Liver (tissue), 9 donors: Measurements from ENCODE around the gene LRRC53. TPM values are rescaled to one million over a fixed set of nuclear protein-coding genes. Genes with fewer than 3 reads are reported as not detected.
A peak's percentile ranks its signal among the peaks of the same experiment; 100 is the strongest.

Experiments used
- DNase-seq: peaks from one replicate; pipeline ENCODE4 v3.0.0-alpha.2; 2017; ENCODE audit warnings: low spot score
- H3K27ac ChIP-seq, 2 donors: one replicate each; pipeline ENCODE4 v1.7.0; 2013; ENCODE audit warnings: inconsistent platforms in 2 of 2, low read length in 2 of 2, control low read depth in 1 of 2, low read depth in 1 of 2, mild to moderate bottlenecking in 1 of 2
- H3K27me3 ChIP-seq, 4 donors: one replicate each; pipeline versions ENCODE4 v1.6.1 to v1.7.0; 2013; ENCODE audit warnings: low read length in 3 of 4, inconsistent platforms in 1 of 4, mild to moderate bottlenecking in 1 of 4, moderate library complexity in 1 of 4; ENCODE audit not compliant: control insufficient read depth in 4 of 4, insufficient read depth in 4 of 4
- H3K36me3 ChIP-seq, 4 donors: one replicate each; pipeline versions ENCODE4 v1.6.1 to v1.7.0; 2013; ENCODE audit warnings: low read length in 3 of 4, mild to moderate bottlenecking in 3 of 4, low read depth in 1 of 4, moderate library complexity in 1 of 4; ENCODE audit not compliant: control insufficient read depth in 4 of 4, insufficient read depth in 3 of 4
- H3K4me1 ChIP-seq, 4 donors: one replicate each; pipeline versions ENCODE4 v1.6.1 to v1.7.0; 2013; ENCODE audit warnings: low read length in 3 of 4, mild to moderate bottlenecking in 3 of 4, moderate library complexity in 1 of 4; ENCODE audit not compliant: control insufficient read depth in 4 of 4, insufficient read depth in 4 of 4
- H3K4me3 ChIP-seq, 3 donors: one replicate each; pipeline versions ENCODE4 v1.6.1 to v1.7.0; 2013; ENCODE audit warnings: low read length in 3 of 3, control low read depth in 1 of 3, low read depth in 1 of 3, mild to moderate bottlenecking in 1 of 3
- H3K9ac ChIP-seq, 2 donors: one replicate each; pipeline ENCODE4 v1.7.0; 2013; ENCODE audit warnings: low read length in 2 of 2, mild to moderate bottlenecking in 2 of 2, moderate library complexity in 2 of 2, control low read depth in 1 of 2, low read depth in 1 of 2
- H3K9me3 ChIP-seq, 4 donors: one replicate each; pipeline versions ENCODE4 v1.6.1 to v1.7.0; 2013; ENCODE audit warnings: low read length in 3 of 4; ENCODE audit not compliant: control insufficient read depth in 4 of 4
- HNF4A ChIP-seq, 2 donors: conservative IDR thresholded peaks; 2 replicates each; pipeline ENCODE4 v1.6.1; 2016; ENCODE audit warnings: antibody characterized with exemption in 2 of 2, mild to moderate bottlenecking in 2 of 2
- HNF4G ChIP-seq: IDR thresholded peaks from 2 replicates; pipeline ENCODE4 v1.6.1; 2016; ENCODE audit warnings: antibody characterized with exemption
- JUND ChIP-seq, 2 donors: IDR thresholded peaks; 2 replicates each; pipeline ENCODE4 v1.6.1; 2016; ENCODE audit warnings: antibody characterized with exemption in 2 of 2
- NR2F2 ChIP-seq: IDR thresholded peaks from 2 replicates; pipeline ENCODE4 v1.6.1; 2016; ENCODE audit warnings: antibody characterized with exemption
- RAD21 ChIP-seq, 2 donors: IDR thresholded peaks; 2 replicates each; pipeline ENCODE4 v1.6.1; 2016; ENCODE audit warnings: antibody characterized with exemption in 2 of 2, mild to moderate bottlenecking in 2 of 2
- REST ChIP-seq: IDR thresholded peaks from 2 replicates; pipeline ENCODE4 v1.6.1; 2016; ENCODE audit warnings: antibody characterized with exemption, mild to moderate bottlenecking
- RXRA ChIP-seq, 2 donors: IDR thresholded peaks; 2 replicates each; pipeline ENCODE4 v1.6.1; 2017 to 2018; ENCODE audit warnings: antibody characterized with exemption in 2 of 2, mild to moderate bottlenecking in 1 of 2
- SP1 ChIP-seq: IDR thresholded peaks from 2 replicates; pipeline ENCODE4 v1.6.1; 2018; ENCODE audit warnings: antibody characterized with exemption, mild to moderate bottlenecking
- YY1 ChIP-seq: IDR thresholded peaks from 2 replicates; pipeline ENCODE4 v1.6.1; 2016; ENCODE audit warnings: antibody characterized with exemption, mild to moderate bottlenecking
- WGBS: extraction: QIAGEN DNeasy Blood & Tissue Kit; methylation state at CpG from one replicate; pipeline ENCODE4 v1.1.7; 2013; 5-methylcytosine and 5-hydroxymethylcytosine counted together
- polyA plus RNA-seq, 2 donors: library from polyadenylated mRNA; stranded (reverse) in 1 of 2; unstranded in 1 of 2; fragments of 200-250 nt in 1 of 2; fragments of >200 nt in 1 of 2; fragmentation: Nextera tagmentation in 1 of 2; extraction: Ambion mirVana in 1 of 2; gene quantifications; one replicate each; pipeline versions ENCODE4 v1.2.1 to v1.2.3, GENCODE V29; 2013 to 2015
- total RNA-seq, 2 donors: library from RNA; depleted of rRNA; stranded (reverse); fragments of >200 nt; gene quantifications; one replicate each; pipeline ENCODE4 v1.2.3, GENCODE V29; 2014
- TF ChIP-seq, protein P1 (sequence below): IDR thresholded peaks from 2 replicates; pipeline ENCODE4 v1.6.1; 2016; ENCODE audit warnings: antibody characterized with exemption
- TF ChIP-seq, protein P2 (sequence below): fragments of 150-350 bp; IDR thresholded peaks from 2 replicates; pipeline ENCODE4 v1.5.1; 2017; ENCODE audit warnings: improper control_type of control experiment, low read depth, low read length; ENCODE audit not compliant: missing input control
- TF ChIP-seq, protein P3 (sequence below): IDR thresholded peaks from 2 replicates; pipeline ENCODE4 v1.6.1; 2016; ENCODE audit warnings: antibody characterized with exemption
- donor health status: healthy.
- donor health status: healthy.
- donor health status: healthy.
- donor health status: healthy.
- donor health status: healthy.

The LRRC53 gene
- total and polyA plus RNA-seq, 4 donors, result not detected

DNA sequence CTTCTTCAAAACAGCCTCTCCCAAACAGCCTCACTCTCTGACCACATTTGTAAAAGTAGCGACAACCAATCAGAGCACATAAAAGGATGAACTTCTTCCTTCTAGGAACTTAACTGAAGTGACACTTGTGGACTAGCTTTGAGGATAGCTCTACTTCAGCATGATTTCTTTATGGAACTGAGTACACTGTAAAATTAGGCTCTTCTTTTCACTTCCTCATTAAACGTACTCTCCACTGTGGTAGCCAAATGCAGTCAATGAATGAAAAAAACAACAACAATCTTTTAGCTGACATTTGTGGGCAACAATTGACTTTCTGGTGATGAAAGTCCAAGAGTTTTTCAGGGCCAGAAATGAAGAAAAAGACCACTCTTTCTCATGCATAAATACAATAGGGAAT lies 9.6 kb downstream of the LRRC53 start:
- H3K36me3 ChIP-seq, result no peaks in the 10 kb centered on the region
- no peak overlapping the region for H3K27ac ChIP-seq
- 65% methylated on average over 2 of the region's 2 CpGs for WGBS
- DNase-seq, result no peak
- peaks cover 0 to 3% (median 0%) of the 10 kb centered on the region in 4 donors for H3K27me3 ChIP-seq
- TF ChIP-seq RXRA (IDR thresholded peaks at IDR 0.05) (no peak), NR2F2 (no peak), REST (no peak), SP1 (no peak)
- TF ChIP-seq, protein P1, sequence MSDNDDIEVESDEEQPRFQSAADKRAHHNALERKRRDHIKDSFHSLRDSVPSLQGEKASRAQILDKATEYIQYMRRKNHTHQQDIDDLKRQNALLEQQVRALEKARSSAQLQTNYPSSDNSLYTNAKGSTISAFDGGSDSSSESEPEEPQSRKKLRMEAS, result no peak
- TF ChIP-seq, protein P2, sequence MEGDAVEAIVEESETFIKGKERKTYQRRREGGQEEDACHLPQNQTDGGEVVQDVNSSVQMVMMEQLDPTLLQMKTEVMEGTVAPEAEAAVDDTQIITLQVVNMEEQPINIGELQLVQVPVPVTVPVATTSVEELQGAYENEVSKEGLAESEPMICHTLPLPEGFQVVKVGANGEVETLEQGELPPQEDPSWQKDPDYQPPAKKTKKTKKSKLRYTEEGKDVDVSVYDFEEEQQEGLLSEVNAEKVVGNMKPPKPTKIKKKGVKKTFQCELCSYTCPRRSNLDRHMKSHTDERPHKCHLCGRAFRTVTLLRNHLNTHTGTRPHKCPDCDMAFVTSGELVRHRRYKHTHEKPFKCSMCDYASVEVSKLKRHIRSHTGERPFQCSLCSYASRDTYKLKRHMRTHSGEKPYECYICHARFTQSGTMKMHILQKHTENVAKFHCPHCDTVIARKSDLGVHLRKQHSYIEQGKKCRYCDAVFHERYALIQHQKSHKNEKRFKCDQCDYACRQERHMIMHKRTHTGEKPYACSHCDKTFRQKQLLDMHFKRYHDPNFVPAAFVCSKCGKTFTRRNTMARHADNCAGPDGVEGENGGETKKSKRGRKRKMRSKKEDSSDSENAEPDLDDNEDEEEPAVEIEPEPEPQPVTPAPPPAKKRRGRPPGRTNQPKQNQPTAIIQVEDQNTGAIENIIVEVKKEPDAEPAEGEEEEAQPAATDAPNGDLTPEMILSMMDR, result no peak
- TF ChIP-seq, protein P3, sequence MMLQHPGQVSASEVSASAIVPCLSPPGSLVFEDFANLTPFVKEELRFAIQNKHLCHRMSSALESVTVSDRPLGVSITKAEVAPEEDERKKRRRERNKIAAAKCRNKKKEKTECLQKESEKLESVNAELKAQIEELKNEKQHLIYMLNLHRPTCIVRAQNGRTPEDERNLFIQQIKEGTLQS, result no peak
- H3K4me3 ChIP-seq, result no peak overlapping the region
- H3K9ac ChIP-seq, result no peak overlapping the region
- H3K4me1 ChIP-seq, result no peaks in the 10 kb centered on the region
- no peaks in the 10 kb centered on the region for H3K9me3 ChIP-seq

- no peak for TF ChIP-seq HNF4G
- no peak for TF ChIP-seq YY1
- peak; percentile 99 for TF ChIP-seq REST
- TF ChIP-seq HNF4A (conservative IDR thresholded peaks at IDR 0.05), result no peak
- TF ChIP-seq RAD21 (IDR thresholded peaks at IDR 0.05), result peak in 1 of 2 donors; percentile 12
- TF ChIP-seq JUND (IDR thresholded peaks at IDR 0.05), result no peak
- TF ChIP-seq NR2F2, result no peak
- Histone ChIP-seq H3K27ac (no peak overlapping the region), H3K4me3 (no peak overlapping the region), H3K9me3 (no peaks in the 10 kb centered on the region), H3K9ac (no peak overlapping the region), H3K36me3 (no peaks in the 10 kb centered on the region), H3K27me3 (peaks cover 0 to 3% (median 0%) of the 10 kb centered on the region in 4 donors), H3K4me1 (no peaks in the 10 kb centered on the region)
- WGBS, result 32% methylated on average over 4 of the region's 4 CpGs
- DNase-seq, result no peak
Measured at GRCh38 chr1:74502432-74502831, 10.0 kb downstream of the LRRC53 start.
